Neutrophil (primary cell): ENCODE measurements around the gene CHCHD2.
"Not testable (repeated sequence)": the region's sequence is repeated elsewhere in the genome, so short reads cannot be mapped to it uniquely, and the experiment has no call there.

ENCODE experiments used
- H3K27ac ChIP-seq: fragments of 200-600 bp; sonication (generic); 2 replicates; pipeline ENCODE4 v1.5.1; 2016; ENCODE audit warnings: mild to moderate bottlenecking, moderate library complexity
- H3K27me3 ChIP-seq: fragments of 200-600 bp; sonication (generic); 2 replicates; pipeline ENCODE4 v1.6.0; 2016; ENCODE audit warnings: mild to moderate bottlenecking
- H3K36me3 ChIP-seq: fragments of 200-600 bp; sonication (generic); 2 replicates; pipeline ENCODE4 v1.5.1; 2017
- H3K4me1 ChIP-seq, 2 experiments: fragments of 200-600 bp in 1 of 2; sonication (generic) in 1 of 2; 1 replicate in 1 of 2; 2 replicates in 1 of 2; pipeline versions ENCODE4 v1.5.1 to v1.6.1; 2013 to 2016; ENCODE audit warnings: low read depth in 1 of 2, low read length in 1 of 2, mild to moderate bottlenecking in 1 of 2, moderate library complexity in 1 of 2; ENCODE audit not compliant: control insufficient read depth in 1 of 2, insufficient read depth in 1 of 2
- H3K4me3 ChIP-seq, 2 experiments: fragments of 200-600 bp in 1 of 2; sonication (generic) in 1 of 2; 1 replicate in 1 of 2; 2 replicates in 1 of 2; pipeline ENCODE4 v1.5.1; 2013 to 2016; ENCODE audit warnings: low read depth in 1 of 2, low read length in 1 of 2, mild to moderate bottlenecking in 1 of 2, moderate library complexity in 1 of 2
- H3K9me3 ChIP-seq: fragments of 200-600 bp; sonication (generic); 2 replicates; pipeline ENCODE4 v1.5.1; 2016
- CTCF ChIP-seq: fragments of 200-600 bp; sonication (generic); IDR thresholded peaks from 2 replicates; pipeline ENCODE4 v1.5.1; 2016; ENCODE audit warnings: antibody characterized with exemption

Gene CHCHD2

DNA sequence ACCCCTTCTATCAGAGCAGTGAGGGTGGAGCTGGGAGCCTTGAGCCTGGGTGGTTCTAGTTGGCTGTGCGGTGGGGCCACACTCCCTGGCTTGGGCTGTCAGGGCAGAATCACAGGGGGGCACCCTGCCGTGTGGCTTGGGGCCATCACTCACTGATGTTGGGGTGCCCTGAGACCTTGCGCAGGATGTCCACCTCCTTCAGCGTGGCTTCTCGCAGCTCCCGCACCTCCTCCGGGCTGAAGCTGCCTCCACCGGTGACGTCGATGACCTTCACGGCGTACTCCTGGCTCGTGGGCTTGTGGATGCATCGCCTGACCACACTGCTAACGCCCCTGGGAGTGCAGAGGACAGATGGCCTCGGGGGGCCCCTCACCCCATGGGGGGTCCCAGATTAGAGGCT lies 18.8 kb downstream of the CHCHD2 start:
- Histone ChIP-seq H3K36me3 (no peaks in the 10 kb centered on the region), H3K9me3 (no peaks in the 10 kb centered on the region), H3K27ac (no peak overlapping the region), H3K4me1 (no peaks in the 10 kb centered on the region), H3K27me3 (no peaks in the 10 kb centered on the region), H3K4me3 (no peak overlapping the region)
- TF ChIP-seq CTCF, result no peak

- Histone ChIP-seq H3K27ac (no peak overlapping the region), H3K4me3 (no peak overlapping the region), H3K36me3 (peaks cover 4% of the 10 kb centered on the region), H3K4me1 (no peaks in the 10 kb centered on the region), H3K27me3 (no peaks in the 10 kb centered on the region), H3K9me3 (no peaks in the 10 kb centered on the region)
- no peak for TF ChIP-seq CTCF
Measured at GRCh38 chr7:56086761-56087160, 19.5 kb downstream of the CHCHD2 start.

DNA sequence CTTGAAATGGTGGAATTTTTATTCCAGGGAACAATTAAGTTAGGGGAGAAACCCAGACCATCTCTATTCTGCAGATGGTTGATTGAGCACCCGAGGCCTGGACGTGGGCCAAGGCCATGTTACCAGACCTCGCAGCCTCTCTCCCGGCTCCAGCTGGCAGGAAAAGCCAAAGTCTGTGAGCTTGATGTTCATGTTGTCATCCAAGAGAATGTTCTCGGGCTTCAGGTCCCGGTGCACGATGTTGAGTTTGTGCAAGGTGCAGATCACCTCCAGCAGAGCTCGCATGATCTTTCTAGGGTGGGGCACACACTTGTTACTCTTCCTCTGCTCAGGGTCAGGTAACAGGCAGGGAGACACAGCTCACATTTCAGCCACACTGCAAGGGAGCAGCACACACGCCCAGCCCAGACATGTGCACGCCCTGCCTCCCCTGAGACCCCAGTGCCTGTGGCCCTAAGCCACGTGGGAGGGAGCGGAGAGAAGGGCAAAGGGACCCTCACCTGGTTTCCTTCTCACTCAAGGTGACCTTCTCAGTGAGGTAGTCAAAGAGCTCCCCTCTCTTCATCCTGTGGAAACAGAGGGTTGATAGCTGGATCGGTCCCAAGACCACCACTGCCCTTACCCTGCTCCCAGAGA lies 23.0 kb downstream of the CHCHD2 start:
- Histone ChIP-seq H3K4me3 (no peak overlapping the region), H3K9me3 (no peaks in the 10 kb centered on the region), H3K27ac (no peak overlapping the region), H3K36me3 (peaks cover 23% of the 10 kb centered on the region), H3K27me3 (no peaks in the 10 kb centered on the region), H3K4me1 (no peaks in the 10 kb centered on the region)
- TF ChIP-seq CTCF, result no peak

GRCh38 chr7:56081626-56082340 lies 24.5 kb downstream of the CHCHD2 start:
- peaks cover 30% of the 10 kb centered on the region for H3K36me3 ChIP-seq
- no peaks in the 10 kb centered on the region for H3K9me3 ChIP-seq
- no peak overlapping the region for H3K27ac ChIP-seq
- no peak for TF ChIP-seq CTCF
- H3K4me1 ChIP-seq, result no peaks in the 10 kb centered on the region
- H3K27me3 ChIP-seq, result no peaks in the 10 kb centered on the region
- H3K4me3 ChIP-seq, result no peak overlapping the region

- not testable (repeated sequence) for H3K4me1 ChIP-seq, H3K4me3 ChIP-seq, H3K27ac ChIP-seq, H3K27me3 ChIP-seq, H3K9me3 ChIP-seq
- peaks cover 30% of the 10 kb centered on the region for H3K36me3 ChIP-seq
Measured at GRCh38 chr7:56080726-56081435, 25.4 kb downstream of the CHCHD2 start.
